GM21367 (cell line): Measurements from ENCODE around the gene EDDM13.
"Not testable (repeated sequence)": the region's sequence is repeated elsewhere in the genome, so short reads cannot be mapped to it uniquely, and the experiment has no call there.

ENCODE experiments used
- ATAC-seq: cut with Tn5 transposase; IDR thresholded peaks from one replicate; pipeline ENCODE4 v1.9.1; 2021; ENCODE audit not compliant: unreplicated experiment

Gene EDDM13

GRCh38 chr19:56294549-56294948, 22.0 kb downstream of the EDDM13 start:
- no peak for ATAC-seq

GRCh38 chr19:56295531-56296455, 23.2 kb downstream of the EDDM13 start:
- ATAC-seq, result no peak

GRCh38 chr19:56297010-56297409, 24.5 kb downstream of the EDDM13 start:
- ATAC-seq, result no peak

- no peak for ATAC-seq
Measured at GRCh38 chr19:56299688-56300087, 27.1 kb downstream of the EDDM13 start.

GRCh38 chr19:56301155-56301554, 28.6 kb downstream of the EDDM13 start:
- no peak for ATAC-seq

GRCh38 chr19:56301886-56302620, 29.5 kb downstream of the EDDM13 start:
- ATAC-seq, result no peak

GRCh38 chr19:56304243-56304642, 31.7 kb downstream of the EDDM13 start:
- no peak for ATAC-seq

GRCh38 chr19:56306016-56306415, 33.5 kb downstream of the EDDM13 start:
- ATAC-seq, result no peak

- ATAC-seq, result not testable (repeated sequence)
Measured at GRCh38 chr19:56307062-56307461, 34.5 kb downstream of the EDDM13 start.

- ATAC-seq, result no peak
Measured at GRCh38 chr19:56308792-56309191, 36.2 kb downstream of the EDDM13 start.

- ATAC-seq, result no peak
Measured at GRCh38 chr19:56309511-56310185, 37.1 kb downstream of the EDDM13 start.

- ATAC-seq, result no peak
Measured at GRCh38 chr19:56310462-56310861, 37.9 kb downstream of the EDDM13 start.

GRCh38 chr19:56312342-56312741, 39.8 kb downstream of the EDDM13 start:
- ATAC-seq, result no peak

- no peak for ATAC-seq
Measured at GRCh38 chr19:56312787-56313657, 40.5 kb downstream of the EDDM13 start.

GRCh38 chr19:56314018-56314380, 41.5 kb downstream of the EDDM13 start:
- ATAC-seq, result no peak

- peak; percentile 68 for ATAC-seq
Measured at GRCh38 chr19:56314381-56315076, 42.0 kb downstream of the EDDM13 start, which contains the start of gene ZSCAN5A. ZSCAN5A (minus strand) TSS chr19:56314839; CDS start chr19:56225046, 89,793 bp downstream.

GRCh38 chr19:56315077-56315828, 42.7 kb downstream of the EDDM13 start:
- ATAC-seq, result peak; percentile 51

GRCh38 chr19:56316728-56317127, 44.2 kb downstream of the EDDM13 start:
- ATAC-seq, result no peak

- no peak for ATAC-seq
Measured at GRCh38 chr19:56317749-56318148, 45.2 kb downstream of the EDDM13 start.
